Heart right ventricle (tissue), 16 donors: Measurements from ENCODE around the gene TRPM3. TPM values are rescaled to one million over a fixed set of nuclear protein-coding genes. Genes with fewer than 3 reads are reported as not detected.

ENCODE experiments used
- ATAC-seq, 8 donors: fragments of 200-7000 bp; cut with Tn5 transposase; one replicate each; pipeline ENCODE4 v1.9.1; 2020; ENCODE audit warnings: mild to moderate bottlenecking in 8 of 8, moderate library complexity in 8 of 8, moderate number of reproducible peaks in 1 of 8
- DNase-seq, 2 donors: peaks; one replicate each; pipeline ENCODE4 v3.0.0-alpha.2; 2020
- H3K27ac ChIP-seq, 10 donors: fragments of 200-600 bp; sonication (generic) in 2 of 10; one replicate each; pipeline versions ENCODE4 v1.5.0 to v1.8.0; 2020 to 2022; ENCODE audit warnings: mild to moderate bottlenecking in 3 of 10
- H3K27me3 ChIP-seq, 7 donors: fragments of 200-600 bp; one replicate each; pipeline ENCODE4 v1.8.0; 2021 to 2022; ENCODE audit warnings: mild to moderate bottlenecking in 2 of 7
- H3K36me3 ChIP-seq, 9 donors: fragments of 200-600 bp; sonication (generic) in 1 of 9; one replicate each; pipeline versions ENCODE4 v1.5.0 to v1.8.0; 2020 to 2022; ENCODE audit warnings: mild to moderate bottlenecking in 2 of 9
- H3K4me1 ChIP-seq, 9 donors: fragments of 200-600 bp; sonication (generic) in 1 of 9; one replicate each; pipeline versions ENCODE4 v1.5.0 to v1.8.0; 2020 to 2022; ENCODE audit warnings: mild to moderate bottlenecking in 4 of 9
- H3K4me3 ChIP-seq, 10 donors: fragments of 200-600 bp; sonication (generic) in 2 of 10; one replicate each; pipeline versions ENCODE4 v1.5.0 to v1.8.0; 2020 to 2022; ENCODE audit warnings: mild to moderate bottlenecking in 7 of 10, moderate library complexity in 2 of 10
- H3K9me3 ChIP-seq, 11 donors: fragments of 200-600 bp in 10 of 11; sonication (generic) in 2 of 11; one replicate each; pipeline versions ENCODE4 v1.5.0 to v1.8.0; 2013 to 2022; ENCODE audit warnings: mild to moderate bottlenecking in 2 of 11, control low read depth in 1 of 11, moderate library complexity in 1 of 11
- WGBS, 2 donors: extraction: QIAGEN DNeasy Blood & Tissue Kit; methylation state at CpG; one replicate each; pipeline ENCODE4 v1.1.7; 2013; ENCODE audit warnings: inconsistent platforms in 1 of 2; 5-methylcytosine and 5-hydroxymethylcytosine counted together
- intact Hi-C, 10 donors: fragments of 100-400 bp; cut with DNase I; formaldehyde crosslinking; loops; one replicate each; pipeline versions ENCODE4 v1.11.1 to v1.14.2; 2022
- polyA plus RNA-seq, 2 donors: library from polyadenylated mRNA; stranded (reverse); fragments of 200-250 nt; gene quantifications; one replicate each; pipeline ENCODE4 v1.2.3, GENCODE V29; 2013
- total RNA-seq, 10 donors: library from RNA; stranded (reverse); fragmentation: NEBNext Ultra II Directional in 3 of 10; extraction: Animal tissue kit (Norgen Biotek cat#: 25700) in 3 of 10; gene quantifications; one replicate each; pipeline versions ENCODE4 v1.2.1 to v1.2.4, GENCODE V29; 2021 to 2023
- TF ChIP-seq, protein P1 (sequence below), 9 donors: fragments of 200-600 bp; sonication (generic) in 2 of 9; IDR thresholded peaks; one replicate each; pipeline versions ENCODE4 v1.5.0 to v1.8.0; 2021 to 2022; ENCODE audit warnings: antibody characterized with exemption in 9 of 9, mild to moderate bottlenecking in 5 of 9, moderate library complexity in 1 of 9
- donor health status: Arrhythmogenic right ventricular cardiomyopathy.
- donor health status: ischemic (EF 13 %, LVEDD 7.1; RV severe dilation, severe dysfunction).
- donor health status: healthy with polysubstance abuse.
- donor health status: DM: no; HTN: yes; CAD: no.
- donor health status: DM: no; HTN: no; CAD: no.
- donor health status: ischemic (EF 25% LVEDD 6.9; RV normal size, moderate dysfunction).
- donor health status: ischemic (EF 25% LVEDD 5.7; RV mildly dilated, moderate dysfunction).
- donor health status: healthy.
- donor health status: DM: yes; HTN: yes; CAD: no.
- donor health status: Ischemic cardiomyopathy.
- donor health status: ischemic (EF 35%, LVEDD 5.7; RV mildly dilated, moderate dysfunction).
- donor health status: nonischemic (EF 11% LVEDD 7.7; RV severe dilation, severe dysfunction).
- donor health status: DM: yes; HTN: yes; CAD: no.
- donor health status: PGD.
- donor health status: ischemic (EF 29% LVEDD 5.4; RV normal size, mild dysfunction).
- donor health status: nonischemic (EF 23%, LVEDD 6.1; RV moderate dilation, normal function).

Gene TRPM3
- total and polyA plus RNA-seq, 12 donors = 0.05 to 1.3 (median 0.16) TPM; not detected in 1

DNA sequence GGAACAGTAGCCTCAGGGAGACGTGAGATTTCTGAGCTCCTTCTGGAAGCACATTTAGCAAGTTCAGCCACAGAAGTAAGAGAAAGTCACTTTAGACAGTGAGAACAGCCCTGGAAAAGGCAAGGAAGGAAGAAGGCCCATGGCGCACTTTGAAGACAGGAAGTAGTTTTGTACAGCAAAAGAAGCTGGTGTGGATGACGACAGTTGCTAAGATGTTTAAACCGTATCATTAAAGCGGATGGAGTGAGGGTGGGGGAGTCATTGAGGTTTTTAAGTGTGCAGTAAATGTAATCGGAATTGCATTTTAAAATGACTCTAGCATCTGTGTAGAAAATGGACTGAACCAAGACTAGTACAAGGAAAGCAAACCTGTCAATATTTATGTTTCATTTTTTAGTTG lies 15.3 kb upstream of the TRPM3 start:
- Histone ChIP-seq H3K9me3 (no peaks in the 10 kb centered on the region), H3K4me3 (no peak overlapping the region), H3K27ac (no peak overlapping the region), H3K36me3 (no peaks in the 10 kb centered on the region), H3K27me3 (no peaks in the 10 kb centered on the region), H3K4me1 (no peaks in the 10 kb centered on the region)
- no peak for ATAC-seq
- TF ChIP-seq, protein P1, sequence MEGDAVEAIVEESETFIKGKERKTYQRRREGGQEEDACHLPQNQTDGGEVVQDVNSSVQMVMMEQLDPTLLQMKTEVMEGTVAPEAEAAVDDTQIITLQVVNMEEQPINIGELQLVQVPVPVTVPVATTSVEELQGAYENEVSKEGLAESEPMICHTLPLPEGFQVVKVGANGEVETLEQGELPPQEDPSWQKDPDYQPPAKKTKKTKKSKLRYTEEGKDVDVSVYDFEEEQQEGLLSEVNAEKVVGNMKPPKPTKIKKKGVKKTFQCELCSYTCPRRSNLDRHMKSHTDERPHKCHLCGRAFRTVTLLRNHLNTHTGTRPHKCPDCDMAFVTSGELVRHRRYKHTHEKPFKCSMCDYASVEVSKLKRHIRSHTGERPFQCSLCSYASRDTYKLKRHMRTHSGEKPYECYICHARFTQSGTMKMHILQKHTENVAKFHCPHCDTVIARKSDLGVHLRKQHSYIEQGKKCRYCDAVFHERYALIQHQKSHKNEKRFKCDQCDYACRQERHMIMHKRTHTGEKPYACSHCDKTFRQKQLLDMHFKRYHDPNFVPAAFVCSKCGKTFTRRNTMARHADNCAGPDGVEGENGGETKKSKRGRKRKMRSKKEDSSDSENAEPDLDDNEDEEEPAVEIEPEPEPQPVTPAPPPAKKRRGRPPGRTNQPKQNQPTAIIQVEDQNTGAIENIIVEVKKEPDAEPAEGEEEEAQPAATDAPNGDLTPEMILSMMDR (IDR thresholded peaks at IDR 0.05) = no peak
- intact Hi-C loops = no loop called here
- no peak for DNase-seq
- WGBS, 2 donors = 57 to 74% methylated on average over 6 of the region's 6 CpGs

DNA sequence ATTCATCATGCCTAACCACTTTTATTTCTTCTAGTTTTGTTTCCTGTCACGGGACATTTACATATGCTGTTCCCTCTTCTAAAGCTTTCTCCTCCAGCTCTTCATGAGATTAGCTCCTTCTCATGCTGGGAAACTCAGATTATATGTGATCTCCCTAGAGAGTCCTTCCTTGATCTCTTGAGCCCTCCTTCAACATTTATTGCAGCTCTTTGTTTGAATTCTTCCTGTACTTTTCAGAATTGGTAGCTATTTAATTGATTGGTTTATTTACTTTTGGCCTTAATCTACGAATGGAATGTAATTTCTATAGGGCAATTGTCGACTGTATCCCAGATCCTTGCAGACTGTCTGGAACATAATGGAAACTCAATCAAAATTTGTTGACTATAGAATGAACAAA lies 9.7 kb upstream of the TRPM3 start:
- DNase-seq = no peak
- Histone ChIP-seq H3K4me1 (no peaks in the 10 kb centered on the region), H3K27ac (no peak overlapping the region), H3K36me3 (no peaks in the 10 kb centered on the region), H3K27me3 (no peaks in the 10 kb centered on the region), H3K9me3 (no peaks in the 10 kb centered on the region), H3K4me3 (no peak overlapping the region)
- 76 to 86% methylated on average over 3 of the region's 3 CpGs for WGBS, 2 donors
- TF ChIP-seq, protein P1 (IDR thresholded peaks at IDR 0.05) = no peak
- no peak for ATAC-seq
- intact Hi-C loops = no loop called here

DNA sequence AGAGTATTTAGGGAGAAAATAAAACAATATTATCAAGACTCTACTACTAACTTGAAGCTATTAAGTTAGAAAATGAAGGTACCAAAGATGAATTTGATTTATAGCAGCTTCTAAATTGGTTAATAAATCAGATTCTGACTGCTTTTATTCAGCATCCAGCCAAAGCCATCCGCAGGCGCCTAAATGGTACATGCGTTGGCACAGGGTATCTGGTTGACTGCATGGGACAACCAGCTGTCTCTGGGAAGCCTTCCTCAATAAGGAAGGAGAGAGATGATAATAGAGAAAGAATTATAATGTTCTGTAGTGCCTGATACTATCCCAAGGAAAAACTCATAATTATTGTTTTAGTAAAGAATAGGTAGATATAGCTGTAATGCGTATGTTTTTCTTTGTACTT lies 9.1 kb upstream of the TRPM3 start:
- ATAC-seq = no peak
- 96 to 97% methylated on average over 4 of the region's 4 CpGs for WGBS, 2 donors
- no peak overlapping the region for H3K4me3 ChIP-seq
- H3K4me1 ChIP-seq = no peaks in the 10 kb centered on the region
- intact Hi-C loops = no loop called here
- TF ChIP-seq, protein P1 (IDR thresholded peaks at IDR 0.05) = no peak
- no peaks in the 10 kb centered on the region for H3K9me3 ChIP-seq
- no peak overlapping the region for H3K27ac ChIP-seq
- no peaks in the 10 kb centered on the region for H3K36me3 ChIP-seq
- DNase-seq = no peak
- H3K27me3 ChIP-seq = peaks cover 0 to 1% (median 0%) of the 10 kb centered on the region in 7 donors

DNA sequence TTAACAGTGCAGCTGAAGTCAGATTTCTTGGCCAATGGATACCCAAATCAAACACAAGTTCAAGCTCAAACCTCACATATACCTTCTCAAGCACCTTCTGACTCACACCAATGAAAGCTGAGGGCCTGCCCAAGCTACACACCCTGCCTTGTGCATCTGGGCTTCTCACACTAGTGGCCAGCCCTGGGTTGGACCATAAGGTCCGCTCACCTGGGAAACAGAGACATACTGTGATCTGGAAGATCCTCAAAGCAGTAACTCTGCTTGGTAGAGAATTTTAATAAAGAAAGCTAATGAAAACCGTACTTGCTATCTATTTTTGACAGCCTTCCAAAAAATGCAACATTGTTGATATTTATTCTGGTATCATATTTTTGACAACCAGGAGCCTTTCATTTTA lies 7.4 kb upstream of the TRPM3 start:
- no peaks in the 10 kb centered on the region for H3K9me3 ChIP-seq

More for the DNA sequence above, 7.4 kb upstream of the TRPM3 start:
- ATAC-seq (no peak), DNase-seq (no peak)
- TF ChIP-seq, protein P1 (IDR thresholded peaks at IDR 0.05) = no peak
- peaks cover 0 to 12% (median 0%) of the 10 kb centered on the region in 7 donors for H3K27me3 ChIP-seq
- H3K4me3 ChIP-seq = no peak overlapping the region
- no peaks in the 10 kb centered on the region for H3K36me3 ChIP-seq
- WGBS, 2 donors = 75 to 81% methylated on average over 2 of the region's 2 CpGs
- no peaks in the 10 kb centered on the region for H3K4me1 ChIP-seq
- H3K27ac ChIP-seq = no peak overlapping the region
- intact Hi-C loops = loop anchor here in 1 of 10 donors (10.0 kb wide), 1 partner anchor 64 kb away; no protein-coding TSS in a partner anchor
